Heart left ventricle (tissue), 13 donors: ENCODE measurements around the gene ABCB9.

Experiments
- CTCF ChIP-seq, 12 donors: fragments of 200-600 bp; sonication (generic) in 4 of 12; IDR thresholded peaks; one replicate each; pipeline versions ENCODE4 v1.5.0 to v1.8.0; 2018 to 2022; ENCODE audit warnings: antibody characterized with exemption in 12 of 12, mild to moderate bottlenecking in 5 of 12
- POLR2A ChIP-seq, 2 donors: fragments of 450-650 bp; IDR thresholded peaks; one replicate each; pipeline ENCODE4 v1.6.1; 2017; ENCODE audit warnings: antibody characterized with exemption in 2 of 2, mild to moderate bottlenecking in 2 of 2, moderate library complexity in 2 of 2
- donor health status: ischemic (EF 13 %, LVEDD 7.1; RV severe dilation, severe dysfunction).
- donor health status: DM: no; HTN: yes; CAD: no.
- donor health status: DM: no; HTN: no; CAD: no.
- donor health status: ischemic (EF 25% LVEDD 6.9; RV normal size, moderate dysfunction).
- donor health status: ischemic (EF 25% LVEDD 5.7; RV mildly dilated, moderate dysfunction).
- donor health status: ischemic (EF 35%, LVEDD 5.7; RV mildly dilated, moderate dysfunction).
- donor health status: nonischemic (EF 11% LVEDD 7.7; RV severe dilation, severe dysfunction).
- donor health status: DM: yes; HTN: yes; CAD: no.
- donor health status: PGD.
- donor health status: ischemic (EF 29% LVEDD 5.4; RV normal size, mild dysfunction).
- donor health status: nonischemic (EF 23%, LVEDD 6.1; RV moderate dilation, normal function).

DNA sequence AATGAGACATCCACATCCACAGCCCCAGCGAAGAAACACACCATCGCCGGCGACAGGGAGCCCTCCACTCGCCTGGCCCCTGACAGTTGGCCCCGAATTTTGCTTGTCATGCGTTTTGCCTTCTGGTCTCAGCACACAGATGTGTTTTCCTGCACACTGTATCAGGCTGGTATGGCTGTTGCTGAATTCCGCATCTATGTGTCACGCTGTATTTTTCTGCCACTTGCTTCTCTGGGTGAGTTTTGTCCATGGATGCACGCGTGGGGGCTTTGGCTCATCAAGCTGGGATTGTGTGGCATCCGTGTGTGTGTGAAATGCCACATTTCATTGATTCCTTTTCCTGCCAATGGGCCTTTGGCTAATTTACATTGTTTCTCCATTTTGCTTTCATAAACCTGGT is 40.7 kb upstream of the ABCB9 start:
- TF ChIP-seq CTCF (IDR thresholded peaks at IDR 0.05) (no peak), POLR2A (IDR thresholded peaks at IDR 0.05) (no peak)
